Gastroesophageal sphincter (tissue), 4 donors: ENCODE data around the gene ANO9. TPM values are rescaled to one million over a fixed set of nuclear protein-coding genes. Genes with fewer than 3 reads are reported as not detected.

Experiments
- ATAC-seq: fragments of 150-250 bp; one replicate; pipeline ENCODE4 v1.9.1; 2016; ENCODE audit warnings: mild to moderate bottlenecking, moderate library complexity
- H3K27ac ChIP-seq, 4 donors: fragments of 200-600 bp; sonication (generic) in 3 of 4; 1 replicate in 3 of 4; 2 replicates in 1 of 4; pipeline ENCODE4 v1.5.1; 2016 to 2019
- H3K27me3 ChIP-seq: fragments of 200-600 bp; sonication (generic); one replicate; pipeline ENCODE4 v1.5.1; 2019
- H3K36me3 ChIP-seq, 2 donors: fragments of 200-600 bp; sonication (generic); one replicate each; pipeline ENCODE4 v1.5.1; 2019; ENCODE audit warnings: control low read depth in 1 of 2
- H3K4me1 ChIP-seq, 3 donors: fragments of 200-600 bp; sonication (generic); 1 replicate in 2 of 3; 2 replicates in 1 of 3; pipeline ENCODE4 v1.5.1; 2016 to 2019; ENCODE audit warnings: control low read depth in 2 of 3
- H3K4me3 ChIP-seq, 2 donors: fragments of 200-600 bp; sonication (generic); one replicate each; pipeline ENCODE4 v1.5.1; 2019; ENCODE audit warnings: mild to moderate bottlenecking in 1 of 2, moderate library complexity in 1 of 2
- H3K9me3 ChIP-seq, 3 donors: fragments of 200-600 bp; sonication (generic); one replicate each; pipeline ENCODE4 v1.5.1; 2017 to 2019; ENCODE audit warnings: control low read depth in 2 of 3
- EP300 ChIP-seq: sonication (generic); formaldehyde crosslinking; IDR thresholded peaks from one replicate; pipeline ENCODE4 v1.6.1; 2017; ENCODE audit warnings: antibody characterized with exemption, mild to moderate bottlenecking
- POLR2A ChIP-seq, 2 donors: fragments of 450-650 bp; IDR thresholded peaks; one replicate each; pipeline ENCODE4 v1.6.1; 2017; ENCODE audit warnings: antibody characterized with exemption in 2 of 2, mild to moderate bottlenecking in 2 of 2, moderate library complexity in 1 of 2
- POLR2AphosphoS5 ChIP-seq: sonication (generic); formaldehyde crosslinking; IDR thresholded peaks from one replicate; pipeline ENCODE4 v1.6.1; 2017; ENCODE audit warnings: antibody characterized with exemption
- WGBS, 2 donors: methylation state at CpG; one replicate each; pipeline ENCODE4 v1.1.5; 2018; ENCODE audit warnings: low coverage in 1 of 2; 5-methylcytosine and 5-hydroxymethylcytosine counted together
- total RNA-seq, 4 donors: library from RNA; depleted of rRNA; stranded (reverse); fragments of >200 nt; gene quantifications; one replicate each; pipeline ENCODE4 v1.1.0, GENCODE V29; 2016
- TF ChIP-seq, protein P1 (sequence below), 4 experiments: fragments of 200-600 bp in 2 of 4; fragments of 450-650 bp in 2 of 4; sonication (generic) in 1 of 4; IDR thresholded peaks; one replicate each; pipeline ENCODE4 v1.5.1; 2017 to 2019; ENCODE audit warnings: antibody characterized with exemption in 4 of 4, mild to moderate bottlenecking in 2 of 4, moderate library complexity in 2 of 4

Gene ANO9
- total RNA-seq, 4 donors from 2014 or later = 0.22 to 0.94 (median 0.47) TPM; not detected in 1

DNA sequence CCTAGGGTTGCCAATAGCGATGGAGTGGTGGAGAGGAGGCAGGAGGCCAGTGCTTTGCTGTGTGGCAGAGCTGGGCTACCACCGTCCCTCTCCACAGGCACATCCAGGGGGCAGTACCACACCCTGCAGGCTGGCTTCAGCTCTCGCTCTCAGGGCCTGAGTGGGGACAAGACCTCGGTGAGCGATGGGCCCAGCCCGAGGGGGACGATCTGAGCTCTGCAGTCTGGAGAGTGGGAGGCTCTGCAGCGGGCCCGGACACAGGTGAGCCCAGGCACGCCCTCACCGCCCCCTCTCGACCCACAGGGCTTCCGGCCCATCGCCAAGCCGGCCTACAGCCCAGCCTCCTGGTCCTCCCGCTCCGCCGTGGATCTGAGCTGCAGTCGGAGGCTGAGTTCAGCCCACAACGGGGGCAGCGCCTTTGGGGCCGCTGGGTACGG is 45.3 kb downstream of the ANO9 start:
- no peak for ATAC-seq
- no peaks in the 10 kb centered on the region for H3K36me3 ChIP-seq
- H3K4me3 ChIP-seq = peak overlapping the region in 1 of 2 donors; percentile 50
- peak overlapping the region in 1 of 4 donors; percentile 5 for H3K27ac ChIP-seq
- H3K27me3 ChIP-seq = peaks cover 61% of the 10 kb centered on the region
- WGBS, 2 donors = 43% methylated on average over 3 of the region's 23 CpGs; no CpG with 5 or more reads in 1 of the 2 donors
- TF ChIP-seq POLR2A (IDR thresholded peaks at IDR 0.05) (no peak), POLR2AphosphoS5 (no peak), EP300 (no peak)
- TF ChIP-seq, protein P1, sequence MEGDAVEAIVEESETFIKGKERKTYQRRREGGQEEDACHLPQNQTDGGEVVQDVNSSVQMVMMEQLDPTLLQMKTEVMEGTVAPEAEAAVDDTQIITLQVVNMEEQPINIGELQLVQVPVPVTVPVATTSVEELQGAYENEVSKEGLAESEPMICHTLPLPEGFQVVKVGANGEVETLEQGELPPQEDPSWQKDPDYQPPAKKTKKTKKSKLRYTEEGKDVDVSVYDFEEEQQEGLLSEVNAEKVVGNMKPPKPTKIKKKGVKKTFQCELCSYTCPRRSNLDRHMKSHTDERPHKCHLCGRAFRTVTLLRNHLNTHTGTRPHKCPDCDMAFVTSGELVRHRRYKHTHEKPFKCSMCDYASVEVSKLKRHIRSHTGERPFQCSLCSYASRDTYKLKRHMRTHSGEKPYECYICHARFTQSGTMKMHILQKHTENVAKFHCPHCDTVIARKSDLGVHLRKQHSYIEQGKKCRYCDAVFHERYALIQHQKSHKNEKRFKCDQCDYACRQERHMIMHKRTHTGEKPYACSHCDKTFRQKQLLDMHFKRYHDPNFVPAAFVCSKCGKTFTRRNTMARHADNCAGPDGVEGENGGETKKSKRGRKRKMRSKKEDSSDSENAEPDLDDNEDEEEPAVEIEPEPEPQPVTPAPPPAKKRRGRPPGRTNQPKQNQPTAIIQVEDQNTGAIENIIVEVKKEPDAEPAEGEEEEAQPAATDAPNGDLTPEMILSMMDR (IDR thresholded peaks at IDR 0.05) = peak in 2 of 4 experiments; percentile 14 to 15
- no peaks in the 10 kb centered on the region for H3K9me3 ChIP-seq
- peaks cover 0 to 24% (median 8%) of the 10 kb centered on the region in 3 donors for H3K4me1 ChIP-seq

DNA sequence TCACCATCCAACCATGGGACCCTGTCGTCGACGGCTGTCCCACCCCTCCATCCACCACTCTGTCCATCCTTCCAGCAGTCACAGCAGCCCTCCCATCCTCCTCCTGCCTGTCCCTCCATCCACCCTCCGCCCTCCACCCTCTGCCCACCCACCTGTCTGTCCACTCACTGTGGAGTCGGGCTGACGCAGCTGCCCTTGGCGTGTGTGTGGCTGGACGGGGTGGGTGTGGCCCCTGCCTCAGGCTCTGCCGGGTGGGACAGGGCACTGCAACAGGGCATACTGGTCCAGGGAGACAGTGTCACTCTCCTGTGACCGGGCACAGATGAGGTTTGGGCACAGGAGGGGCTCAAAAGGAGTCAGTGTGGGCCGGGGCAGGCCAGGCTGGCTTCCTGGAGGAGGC is 45.9 kb downstream of the ANO9 start:
- no peak for ATAC-seq
- no peak overlapping the region for H3K4me3 ChIP-seq
- peaks cover 68% of the 10 kb centered on the region for H3K27me3 ChIP-seq
- WGBS, 2 donors = 55% methylated on average over 4 of the region's 11 CpGs; no CpG with 5 or more reads in 1 of the 2 donors
- no peak overlapping the region for H3K27ac ChIP-seq
- H3K4me1 ChIP-seq = peaks cover 0 to 24% (median 8%) of the 10 kb centered on the region in 3 donors
- TF ChIP-seq, protein P1 (IDR thresholded peaks at IDR 0.05) = no peak
- TF ChIP-seq POLR2AphosphoS5 = no peak
- no peak for TF ChIP-seq EP300
- TF ChIP-seq POLR2A (IDR thresholded peaks at IDR 0.05) = no peak
- H3K9me3 ChIP-seq = no peaks in the 10 kb centered on the region
- no peaks in the 10 kb centered on the region for H3K36me3 ChIP-seq

DNA sequence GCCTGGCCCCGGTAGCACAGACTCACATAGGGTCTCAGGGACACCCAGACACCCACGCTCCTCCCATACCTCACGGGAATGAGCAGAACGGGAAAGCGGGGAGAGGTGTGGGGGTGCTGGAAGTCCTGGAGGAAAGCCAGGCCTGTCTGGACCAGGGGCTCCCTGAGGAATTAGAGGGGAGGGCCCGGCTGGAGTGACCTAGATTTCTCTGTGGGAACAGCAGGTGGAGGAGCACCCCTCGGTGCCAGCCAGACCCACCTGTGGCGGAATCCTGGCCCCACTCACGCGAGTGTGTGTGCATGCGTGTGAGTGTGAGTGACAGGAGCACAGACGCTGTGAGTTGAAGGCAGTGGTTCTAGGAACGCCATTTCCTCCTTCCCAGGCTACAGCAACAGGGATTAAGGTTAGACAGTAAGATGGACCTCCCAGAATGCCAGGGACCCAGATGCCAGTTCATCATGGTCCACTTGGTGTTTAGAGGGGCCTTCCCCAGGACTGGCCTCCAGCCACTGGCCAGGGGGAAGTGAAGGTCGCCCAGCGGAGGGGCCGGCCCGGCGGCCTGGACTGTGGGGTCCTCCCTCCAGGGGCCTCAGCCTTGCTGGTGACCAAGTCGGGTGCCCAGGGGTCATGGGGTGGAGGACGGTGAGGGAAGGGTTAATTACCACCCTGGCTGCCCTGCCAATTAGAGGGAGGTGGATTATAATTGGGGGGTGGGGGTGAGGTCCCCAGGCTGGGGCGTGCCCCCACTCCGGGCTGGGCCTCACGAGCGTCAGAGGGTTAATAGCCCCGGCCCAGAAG is 46.8 kb downstream of the ANO9 start:
- Histone ChIP-seq H3K27ac (no peak overlapping the region), H3K36me3 (no peaks in the 10 kb centered on the region), H3K4me3 (no peak overlapping the region), H3K27me3 (peaks cover 63% of the 10 kb centered on the region), H3K4me1 (peaks cover 0 to 19% (median 8%) of the 10 kb centered on the region in 3 donors), H3K9me3 (no peaks in the 10 kb centered on the region)
- 66 to 88% methylated on average over 8 to 11 of the region's 25 CpGs for WGBS, 2 donors
- ATAC-seq = no peak
- TF ChIP-seq POLR2A (IDR thresholded peaks at IDR 0.05) (no peak), POLR2AphosphoS5 (no peak), EP300 (no peak)
- TF ChIP-seq, protein P1 (IDR thresholded peaks at IDR 0.05) = no peak

DNA sequence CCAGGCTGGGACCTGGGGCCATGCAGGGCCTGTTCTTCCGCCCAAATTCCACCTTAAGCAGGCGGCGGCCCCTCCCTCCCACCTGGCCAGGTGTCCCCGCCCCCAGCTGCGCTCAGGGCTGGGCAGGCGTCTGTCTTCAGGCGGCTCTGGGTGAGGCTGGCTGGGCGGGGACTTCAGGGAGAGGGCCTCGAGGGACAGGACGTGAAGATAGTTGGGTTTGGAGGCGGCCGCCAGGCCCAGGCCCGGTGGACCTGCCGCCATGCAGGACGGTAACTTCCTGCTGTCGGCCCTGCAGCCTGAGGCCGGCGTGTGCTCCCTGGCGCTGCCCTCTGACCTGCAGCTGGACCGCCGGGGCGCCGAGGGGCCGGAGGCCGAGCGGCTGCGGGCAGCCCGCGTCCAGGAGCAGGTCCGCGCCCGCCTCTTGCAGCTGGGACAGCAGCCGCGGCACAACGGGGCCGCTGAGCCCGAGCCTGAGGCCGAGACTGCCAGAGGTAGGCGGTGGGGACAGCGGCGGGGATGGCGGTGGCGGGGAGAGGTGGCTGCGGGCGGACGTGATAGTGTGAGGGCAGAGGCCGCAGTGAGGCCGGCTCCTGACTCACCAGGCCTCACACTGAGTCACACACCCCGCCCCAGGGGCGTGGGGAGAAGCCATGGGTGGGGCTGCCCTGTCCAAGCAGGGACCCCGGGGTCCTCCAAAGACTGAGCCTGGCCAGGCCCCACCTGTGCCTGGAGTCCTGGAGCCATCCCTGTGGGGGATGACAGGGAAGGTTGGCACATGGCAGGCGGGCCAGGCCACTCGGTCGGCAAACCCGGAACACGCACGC is 47.6 kb downstream of the ANO9 start, which contains the start of gene PKP3:
TSS of gene PKP3 (plus strand) at position 176 of the 824 bp plus-strand sequence. CDS start at position 260, 84 bp downstream.
- no CpG with 5 or more reads among the region's 57 CpGs for WGBS, 2 donors
- H3K36me3 ChIP-seq = no peaks in the 10 kb centered on the region
- peaks cover 55% of the 10 kb centered on the region for H3K27me3 ChIP-seq
- H3K4me3 ChIP-seq = no peak within 1 kb of the TSS
- H3K9me3 ChIP-seq = no peaks in the 10 kb centered on the region
- TF ChIP-seq POLR2A (IDR thresholded peaks at IDR 0.05) = no peak
- no peak for ATAC-seq
- peaks cover 0 to 16% (median 8%) of the 10 kb centered on the region in 3 donors for H3K4me1 ChIP-seq
- no peak within 1 kb of the TSS for H3K27ac ChIP-seq
